ENCODE measurements around the gene PDE9A.

Gene PDE9A

GRCh38 chr21:42796327-42797062, 143.1 kb downstream of the PDE9A start:
- TF ChIP-seq ZBTB7A (IDR thresholded peaks at IDR 0.05; ENCODE audit: low read depth): no peak
- no peak for TF ChIP-seq EGR1 (IDR thresholded peaks at IDR 0.05)
- TF ChIP-seq RAD21 (IDR thresholded peaks at IDR 0.05; ENCODE audit: low read depth): no peak
- TF ChIP-seq, protein P1, sequence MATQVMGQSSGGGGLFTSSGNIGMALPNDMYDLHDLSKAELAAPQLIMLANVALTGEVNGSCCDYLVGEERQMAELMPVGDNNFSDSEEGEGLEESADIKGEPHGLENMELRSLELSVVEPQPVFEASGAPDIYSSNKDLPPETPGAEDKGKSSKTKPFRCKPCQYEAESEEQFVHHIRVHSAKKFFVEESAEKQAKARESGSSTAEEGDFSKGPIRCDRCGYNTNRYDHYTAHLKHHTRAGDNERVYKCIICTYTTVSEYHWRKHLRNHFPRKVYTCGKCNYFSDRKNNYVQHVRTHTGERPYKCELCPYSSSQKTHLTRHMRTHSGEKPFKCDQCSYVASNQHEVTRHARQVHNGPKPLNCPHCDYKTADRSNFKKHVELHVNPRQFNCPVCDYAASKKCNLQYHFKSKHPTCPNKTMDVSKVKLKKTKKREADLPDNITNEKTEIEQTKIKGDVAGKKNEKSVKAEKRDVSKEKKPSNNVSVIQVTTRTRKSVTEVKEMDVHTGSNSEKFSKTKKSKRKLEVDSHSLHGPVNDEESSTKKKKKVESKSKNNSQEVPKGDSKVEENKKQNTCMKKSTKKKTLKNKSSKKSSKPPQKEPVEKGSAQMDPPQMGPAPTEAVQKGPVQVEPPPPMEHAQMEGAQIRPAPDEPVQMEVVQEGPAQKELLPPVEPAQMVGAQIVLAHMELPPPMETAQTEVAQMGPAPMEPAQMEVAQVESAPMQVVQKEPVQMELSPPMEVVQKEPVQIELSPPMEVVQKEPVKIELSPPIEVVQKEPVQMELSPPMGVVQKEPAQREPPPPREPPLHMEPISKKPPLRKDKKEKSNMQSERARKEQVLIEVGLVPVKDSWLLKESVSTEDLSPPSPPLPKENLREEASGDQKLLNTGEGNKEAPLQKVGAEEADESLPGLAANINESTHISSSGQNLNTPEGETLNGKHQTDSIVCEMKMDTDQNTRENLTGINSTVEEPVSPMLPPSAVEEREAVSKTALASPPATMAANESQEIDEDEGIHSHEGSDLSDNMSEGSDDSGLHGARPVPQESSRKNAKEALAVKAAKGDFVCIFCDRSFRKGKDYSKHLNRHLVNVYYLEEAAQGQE (IDR thresholded peaks at IDR 0.05; ENCODE audit: low read depth): no peak

DNA sequence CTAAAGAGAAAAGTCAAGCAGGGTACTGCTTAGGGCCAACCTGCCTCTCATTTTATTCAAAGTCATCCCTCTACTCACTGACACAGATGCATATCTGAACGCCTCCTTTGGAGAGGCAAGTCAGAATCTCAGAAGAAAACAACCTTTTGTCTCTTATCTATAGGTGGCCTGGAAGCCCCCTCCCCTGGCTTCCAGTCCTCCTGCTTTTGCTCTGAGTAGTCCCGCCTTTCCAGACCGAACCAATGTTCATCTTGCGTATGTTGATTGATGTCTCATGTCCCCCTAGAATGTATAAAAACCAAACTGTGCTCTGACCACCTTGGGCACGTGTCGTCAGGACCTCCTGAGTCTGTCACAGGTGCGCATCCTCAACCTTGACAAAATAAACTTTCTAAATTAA, 144.1 kb downstream of the PDE9A start:
- TF ChIP-seq RAD21 (IDR thresholded peaks at IDR 0.05; ENCODE audit: low read depth) (no peak), FOXM1 (IDR thresholded peaks at IDR 0.05; ENCODE audit: borderline replicate concordance, low read depth) (no peak), TAF1 (IDR thresholded peaks at IDR 0.05; ENCODE audit: low read depth) (no peak), MAX (IDR thresholded peaks at IDR 0.05) (no peak), CREB1 (IDR thresholded peaks at IDR 0.05; ENCODE audit: low read depth) (no peak), TCF12 (IDR thresholded peaks at IDR 0.05; ENCODE audit: low read depth) (no peak), NFIC (IDR thresholded peaks at IDR 0.05) (no peak), TEAD4 (IDR thresholded peaks at IDR 0.05) (no peak), EP300 (IDR thresholded peaks at IDR 0.05; ENCODE audit: borderline replicate concordance) (no peak), CEBPB (IDR thresholded peaks at IDR 0.05) (no peak), ZBTB7A (IDR thresholded peaks at IDR 0.05; ENCODE audit: low read depth) (no peak)
- TF ChIP-seq, protein P1 (IDR thresholded peaks at IDR 0.05; ENCODE audit: low read depth): no peak
- TF ChIP-seq, protein P2, sequence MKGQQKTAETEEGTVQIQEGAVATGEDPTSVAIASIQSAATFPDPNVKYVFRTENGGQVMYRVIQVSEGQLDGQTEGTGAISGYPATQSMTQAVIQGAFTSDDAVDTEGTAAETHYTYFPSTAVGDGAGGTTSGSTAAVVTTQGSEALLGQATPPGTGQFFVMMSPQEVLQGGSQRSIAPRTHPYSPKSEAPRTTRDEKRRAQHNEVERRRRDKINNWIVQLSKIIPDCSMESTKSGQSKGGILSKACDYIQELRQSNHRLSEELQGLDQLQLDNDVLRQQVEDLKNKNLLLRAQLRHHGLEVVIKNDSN (IDR thresholded peaks at IDR 0.05): no peak

DNA sequence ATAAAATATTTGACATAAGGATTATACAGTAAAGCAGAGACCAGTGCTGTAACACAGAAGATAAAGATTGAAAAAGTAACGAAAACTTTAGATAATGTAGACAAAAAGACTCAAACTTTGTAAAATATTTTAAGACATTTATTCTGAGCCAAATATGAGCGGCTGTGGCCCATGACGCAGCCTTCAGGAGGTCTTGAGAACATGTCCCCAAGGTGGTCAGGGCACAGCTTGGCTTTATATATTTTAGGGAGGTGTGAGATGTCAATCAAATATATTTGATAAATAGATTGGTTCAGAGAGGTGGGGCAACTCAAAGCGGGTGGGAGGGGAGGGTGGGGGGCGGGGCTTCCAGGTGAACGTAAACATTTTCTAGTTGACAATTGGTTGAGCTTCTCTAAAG, 144.7 kb downstream of the PDE9A start:
- TF ChIP-seq TAF1 (IDR thresholded peaks at IDR 0.05; ENCODE audit: low read depth): no peak
- TF ChIP-seq TEAD4 (IDR thresholded peaks at IDR 0.05): no peak
- TF ChIP-seq MAX (IDR thresholded peaks at IDR 0.05): no peak
- TF ChIP-seq, protein P2 (IDR thresholded peaks at IDR 0.05): no peak
- TF ChIP-seq EGR1 (IDR thresholded peaks at IDR 0.05): no peak
- TF ChIP-seq TCF12 (IDR thresholded peaks at IDR 0.05; ENCODE audit: low read depth): no peak
- no peak for TF ChIP-seq NFIC (IDR thresholded peaks at IDR 0.05)
- TF ChIP-seq FOXM1 (IDR thresholded peaks at IDR 0.05; ENCODE audit: borderline replicate concordance, low read depth): no peak
- TF ChIP-seq RAD21 (IDR thresholded peaks at IDR 0.05; ENCODE audit: low read depth): no peak
- no peak for TF ChIP-seq CEBPB (IDR thresholded peaks at IDR 0.05)
- TF ChIP-seq EP300 (IDR thresholded peaks at IDR 0.05; ENCODE audit: borderline replicate concordance): no peak
- TF ChIP-seq, protein P1 (IDR thresholded peaks at IDR 0.05; ENCODE audit: low read depth): no peak

GRCh38 chr21:42799516-42799915, 146.1 kb downstream of the PDE9A start:
- TF ChIP-seq YY1 (IDR thresholded peaks at IDR 0.05; ENCODE audit: low read depth): no peak
- no peak for TF ChIP-seq MAX (IDR thresholded peaks at IDR 0.05)
- no peak for TF ChIP-seq EGR1 (IDR thresholded peaks at IDR 0.05)

- TF ChIP-seq TEAD4 (IDR thresholded peaks at IDR 0.05) (no peak), MAX (IDR thresholded peaks at IDR 0.05) (no peak), CEBPB (IDR thresholded peaks at IDR 0.05) (no peak), YY1 (IDR thresholded peaks at IDR 0.05; ENCODE audit: low read depth) (no peak), TAF1 (IDR thresholded peaks at IDR 0.05; ENCODE audit: low read depth) (no peak), NFIC (IDR thresholded peaks at IDR 0.05) (no peak), CREB1 (IDR thresholded peaks at IDR 0.05; ENCODE audit: low read depth) (no peak), EGR1 (IDR thresholded peaks at IDR 0.05) (no peak), FOXM1 (IDR thresholded peaks at IDR 0.05; ENCODE audit: borderline replicate concordance, low read depth) (no peak), ZBTB7A (IDR thresholded peaks at IDR 0.05; ENCODE audit: low read depth) (no peak), RAD21 (IDR thresholded peaks at IDR 0.05; ENCODE audit: low read depth) (no peak), EP300 (IDR thresholded peaks at IDR 0.05; ENCODE audit: borderline replicate concordance) (no peak), TCF12 (IDR thresholded peaks at IDR 0.05; ENCODE audit: low read depth) (no peak)
- TF ChIP-seq, protein P2 (IDR thresholded peaks at IDR 0.05): no peak
- TF ChIP-seq, protein P1 (IDR thresholded peaks at IDR 0.05; ENCODE audit: low read depth): no peak
Measured at GRCh38 chr21:42799948-42800347, 146.5 kb downstream of the PDE9A start.

Data from Ishikawa (cell line).